RWPE1 (cell line): ENCODE data around the gene PROX1.

Source experiments
- CTCF ChIA-PET: fragments of 350-600 bp; sonication (Branson Sonifier 250); formaldehyde crosslinking; extraction: SDS; loops from one replicate; lab custom pipeline; 2021; lab: Yijun Ruan, JAX
- POLR2A ChIA-PET: fragments of 400-600 bp; formaldehyde crosslinking; extraction: SDS; loops from one replicate; lab custom pipeline; 2020; ENCODE audit warnings: antibody characterized with exemption; ENCODE audit not compliant: low non-redundant PET; lab: Yijun Ruan, JAX
- DNase-seq: peaks from one replicate; pipeline ENCODE4 v3.0.0; 2012; ENCODE audit warnings: low spot score
- H3K27ac ChIP-seq: fragments of 450-650 bp; 2 replicates; pipeline ENCODE4 v1.5.1; 2017
- TF ChIP-seq, protein P1 (sequence below): fragments of 450-650 bp; conservative IDR thresholded peaks from 2 replicates; pipeline ENCODE4 v1.5.1; 2017; ENCODE audit warnings: low read depth, mild to moderate bottlenecking

Gene PROX1

GRCh38 chr1:214051786-214052185 lies 64.0 kb downstream of the PROX1 start:
- no peak for DNase-seq
- CTCF ChIA-PET, result interaction anchor here (0.7 kb wide), 1 partner anchor 151 kb away, joined by 3 read pairs; no protein-coding TSS in a partner anchor
- H3K27ac ChIP-seq, result no peak overlapping the region
- TF ChIP-seq, protein P1, sequence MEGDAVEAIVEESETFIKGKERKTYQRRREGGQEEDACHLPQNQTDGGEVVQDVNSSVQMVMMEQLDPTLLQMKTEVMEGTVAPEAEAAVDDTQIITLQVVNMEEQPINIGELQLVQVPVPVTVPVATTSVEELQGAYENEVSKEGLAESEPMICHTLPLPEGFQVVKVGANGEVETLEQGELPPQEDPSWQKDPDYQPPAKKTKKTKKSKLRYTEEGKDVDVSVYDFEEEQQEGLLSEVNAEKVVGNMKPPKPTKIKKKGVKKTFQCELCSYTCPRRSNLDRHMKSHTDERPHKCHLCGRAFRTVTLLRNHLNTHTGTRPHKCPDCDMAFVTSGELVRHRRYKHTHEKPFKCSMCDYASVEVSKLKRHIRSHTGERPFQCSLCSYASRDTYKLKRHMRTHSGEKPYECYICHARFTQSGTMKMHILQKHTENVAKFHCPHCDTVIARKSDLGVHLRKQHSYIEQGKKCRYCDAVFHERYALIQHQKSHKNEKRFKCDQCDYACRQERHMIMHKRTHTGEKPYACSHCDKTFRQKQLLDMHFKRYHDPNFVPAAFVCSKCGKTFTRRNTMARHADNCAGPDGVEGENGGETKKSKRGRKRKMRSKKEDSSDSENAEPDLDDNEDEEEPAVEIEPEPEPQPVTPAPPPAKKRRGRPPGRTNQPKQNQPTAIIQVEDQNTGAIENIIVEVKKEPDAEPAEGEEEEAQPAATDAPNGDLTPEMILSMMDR, result no peak
- POLR2A ChIA-PET, result no interaction called here

GRCh38 chr1:214058076-214058475 lies 70.3 kb downstream of the PROX1 start:
- no peak overlapping the region for H3K27ac ChIP-seq
- ChIA-PET CTCF (no interaction called here), POLR2A (no interaction called here)
- no peak for DNase-seq
- TF ChIP-seq, protein P1, result no peak

- ChIA-PET POLR2A (no interaction called here), CTCF (no interaction called here)
- no peak overlapping the region for H3K27ac ChIP-seq
- TF ChIP-seq, protein P1, result no peak
- no peak for DNase-seq
Observed at GRCh38 chr1:214066190-214066589, 78.4 kb downstream of the PROX1 start.

DNA sequence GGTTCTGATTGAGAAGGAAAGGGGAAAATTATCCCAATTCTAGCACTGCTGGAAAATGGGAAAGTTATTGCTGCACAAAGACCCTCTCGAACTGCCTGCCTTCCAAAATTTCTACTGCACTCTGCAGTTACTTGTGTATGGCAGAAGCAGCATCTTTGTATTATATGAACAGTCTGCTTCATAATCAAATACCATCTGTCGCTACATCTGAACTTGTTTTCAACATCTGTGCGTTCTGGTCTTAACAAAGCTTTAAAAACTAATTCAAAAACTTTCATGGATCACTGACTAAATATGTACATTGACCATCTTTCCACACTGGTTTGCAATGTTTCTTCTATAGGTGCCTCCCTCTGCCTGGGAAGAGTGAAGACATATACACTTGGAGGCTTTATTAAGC lies 79.2 kb downstream of the PROX1 start:
- no peak overlapping the region for H3K27ac ChIP-seq
- CTCF ChIA-PET, result no interaction called here
- POLR2A ChIA-PET, result no interaction called here
- no peak for DNase-seq
- TF ChIP-seq, protein P1, result no peak

DNA sequence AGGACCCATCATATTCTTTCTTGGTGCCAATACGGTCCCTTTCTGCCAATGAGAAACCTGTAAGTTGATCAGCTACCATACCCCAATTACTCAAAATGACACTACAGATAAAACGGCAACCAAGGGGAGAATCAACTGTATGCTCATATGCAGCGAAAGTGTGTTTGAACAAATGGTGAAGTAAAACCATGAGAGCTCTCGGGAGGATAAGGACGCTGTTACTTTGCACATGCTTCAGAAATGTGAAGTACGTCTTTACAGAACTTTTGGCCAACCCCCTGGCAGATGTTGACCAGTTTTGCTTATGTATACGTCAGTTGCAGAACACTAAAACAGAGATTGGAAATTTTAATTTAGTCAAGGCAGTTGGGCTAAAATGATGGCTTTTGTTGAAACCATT lies 79.6 kb downstream of the PROX1 start:
- CTCF ChIA-PET, result interaction anchor here (0.6 kb wide), 1 partner anchor 843 kb away, joined by 3 read pairs; no protein-coding TSS in a partner anchor
- DNase-seq, result no peak
- H3K27ac ChIP-seq, result no peak overlapping the region
- POLR2A ChIA-PET, result no interaction called here
- TF ChIP-seq, protein P1, result no peak

DNA sequence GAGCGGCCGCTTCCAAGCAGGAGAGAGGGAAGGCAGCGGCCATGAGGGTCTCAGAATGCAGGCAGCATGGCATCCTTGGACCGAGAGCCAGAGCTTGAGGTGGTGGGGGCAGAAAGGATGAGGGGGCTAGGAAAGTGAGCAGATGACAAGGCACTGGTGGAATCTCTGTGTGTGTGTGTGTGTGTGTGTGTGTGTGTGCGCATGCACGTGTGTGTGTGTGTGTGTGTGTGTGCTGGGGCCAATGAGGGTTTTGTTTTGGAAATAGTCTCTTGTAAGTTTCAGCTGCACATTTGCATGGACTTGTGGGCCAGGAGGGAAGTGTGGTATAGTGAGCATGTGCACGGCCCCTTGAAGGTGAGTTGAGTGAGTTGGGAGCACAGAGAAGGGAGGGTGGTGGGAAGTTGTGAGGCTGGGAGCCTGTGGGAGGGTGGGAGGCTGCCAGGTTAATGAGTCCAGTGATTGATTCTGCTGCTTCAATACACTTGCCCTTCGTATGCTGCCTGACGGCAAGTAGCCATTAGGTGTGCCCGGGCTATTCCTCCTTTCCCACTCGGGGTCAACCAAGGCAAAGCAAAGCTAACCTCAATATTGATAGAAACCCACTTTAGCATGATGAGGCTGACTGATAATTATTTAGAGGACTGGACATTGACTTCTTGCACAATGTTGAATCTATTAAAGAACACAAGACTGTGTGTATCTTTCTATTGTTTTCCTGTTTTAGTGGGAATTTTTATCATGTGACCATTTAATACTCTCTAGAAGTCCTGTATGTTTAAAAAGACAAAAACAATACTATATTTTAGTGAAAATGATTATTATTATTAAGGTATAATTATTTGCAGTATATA lies 80.3 kb downstream of the PROX1 start:
- DNase-seq, result no peak
- ChIA-PET CTCF (interaction anchor here (0.6 kb wide), 1 partner anchor 844 kb away, joined by 3 read pairs; no protein-coding TSS in a partner anchor), POLR2A (no interaction called here)
- TF ChIP-seq, protein P1, result no peak
- no peak overlapping the region for H3K27ac ChIP-seq
